HG02763 (cell line): ENCODE results near the gene UBALD1.

Experiments used
- ATAC-seq: cut with Tn5 transposase; IDR thresholded peaks from one replicate; pipeline ENCODE4 v1.9.1; 2021; ENCODE audit warnings: mild to moderate bottlenecking, moderate library complexity; ENCODE audit not compliant: unreplicated experiment

UBALD1 gene

DNA sequence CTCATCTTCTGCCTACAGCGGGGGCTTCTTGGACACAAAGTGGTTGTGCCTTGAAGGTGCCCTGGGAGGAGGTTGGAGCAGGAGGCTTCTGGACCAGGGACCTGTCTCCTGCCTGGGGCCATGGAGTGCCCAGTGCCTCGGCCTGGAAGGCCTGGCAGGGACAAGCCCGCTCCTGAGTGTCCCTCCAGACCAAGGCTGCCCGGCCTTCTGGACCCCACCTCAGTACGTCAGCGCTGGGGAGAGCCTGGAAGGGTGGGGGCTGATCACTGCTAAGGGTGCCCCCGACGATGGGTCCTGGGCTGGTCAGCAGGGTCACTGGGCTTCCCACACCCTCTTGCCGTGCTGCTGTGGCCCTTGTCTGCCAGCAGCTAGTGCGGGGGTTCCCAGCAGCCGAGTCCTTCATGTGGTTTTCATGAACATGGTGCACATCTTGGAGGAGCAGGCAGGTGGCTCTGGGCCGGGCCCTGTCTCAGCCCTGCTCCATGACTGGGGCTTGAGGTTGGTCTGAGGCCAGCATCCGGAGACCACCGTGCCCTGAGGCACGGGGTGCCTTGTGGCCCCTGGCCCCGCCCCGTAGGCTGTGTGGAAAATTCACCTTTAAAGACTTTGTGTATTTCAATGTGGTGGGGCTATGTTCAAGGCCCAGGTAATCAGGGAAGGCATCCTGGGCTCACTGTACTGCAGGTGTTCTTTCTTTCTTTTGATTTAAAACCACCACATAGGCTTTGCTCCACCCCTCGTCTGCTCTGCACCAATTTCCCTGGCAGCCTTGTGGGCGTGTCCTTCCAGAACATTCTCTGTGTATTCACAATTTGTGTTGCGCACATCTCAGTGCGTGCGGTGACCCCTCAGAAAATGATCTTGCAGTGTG, 32.3 kb upstream of the UBALD1 start:
- ATAC-seq = no peak

DNA sequence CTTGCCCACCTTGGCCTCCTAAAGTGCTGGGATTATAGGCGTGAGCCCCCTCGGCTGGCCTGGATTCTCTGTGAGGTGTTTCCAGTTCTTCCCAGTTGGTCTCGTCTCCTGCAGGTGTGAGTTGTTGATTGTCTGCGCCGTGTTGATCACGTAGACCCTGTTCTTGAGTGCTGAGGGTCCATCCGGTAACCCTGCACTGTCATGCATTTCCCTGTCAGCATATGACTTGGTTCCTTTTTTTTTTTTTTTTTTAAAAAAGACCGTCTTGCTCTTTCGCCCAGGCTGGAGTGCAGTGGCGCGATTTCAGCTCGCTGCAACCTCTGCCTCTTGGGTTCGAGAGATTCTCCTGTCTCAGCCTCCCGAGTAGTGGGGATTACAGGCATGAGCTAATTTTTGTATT, 27.2 kb upstream of the UBALD1 start:
- ATAC-seq = no peak

DNA sequence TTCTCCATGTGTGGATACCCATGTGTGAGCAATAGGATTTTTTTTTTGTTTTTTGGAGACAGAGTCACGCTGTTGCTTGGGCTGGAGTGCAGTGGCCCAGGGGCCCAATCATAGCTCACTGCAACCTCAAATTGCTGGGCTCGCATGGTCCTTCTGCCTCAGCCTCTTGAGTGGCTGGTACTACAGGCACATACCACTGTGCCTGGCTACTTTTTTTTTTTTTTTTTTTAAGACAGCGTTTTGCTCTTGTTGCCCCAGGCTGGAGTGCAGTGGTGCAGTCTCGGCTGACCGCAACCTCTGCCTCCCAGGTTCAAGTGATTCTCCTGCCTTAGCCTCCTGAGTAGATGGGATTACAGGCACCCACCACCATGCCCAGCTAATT, 26.6 kb upstream of the UBALD1 start:
- no peak for ATAC-seq

DNA sequence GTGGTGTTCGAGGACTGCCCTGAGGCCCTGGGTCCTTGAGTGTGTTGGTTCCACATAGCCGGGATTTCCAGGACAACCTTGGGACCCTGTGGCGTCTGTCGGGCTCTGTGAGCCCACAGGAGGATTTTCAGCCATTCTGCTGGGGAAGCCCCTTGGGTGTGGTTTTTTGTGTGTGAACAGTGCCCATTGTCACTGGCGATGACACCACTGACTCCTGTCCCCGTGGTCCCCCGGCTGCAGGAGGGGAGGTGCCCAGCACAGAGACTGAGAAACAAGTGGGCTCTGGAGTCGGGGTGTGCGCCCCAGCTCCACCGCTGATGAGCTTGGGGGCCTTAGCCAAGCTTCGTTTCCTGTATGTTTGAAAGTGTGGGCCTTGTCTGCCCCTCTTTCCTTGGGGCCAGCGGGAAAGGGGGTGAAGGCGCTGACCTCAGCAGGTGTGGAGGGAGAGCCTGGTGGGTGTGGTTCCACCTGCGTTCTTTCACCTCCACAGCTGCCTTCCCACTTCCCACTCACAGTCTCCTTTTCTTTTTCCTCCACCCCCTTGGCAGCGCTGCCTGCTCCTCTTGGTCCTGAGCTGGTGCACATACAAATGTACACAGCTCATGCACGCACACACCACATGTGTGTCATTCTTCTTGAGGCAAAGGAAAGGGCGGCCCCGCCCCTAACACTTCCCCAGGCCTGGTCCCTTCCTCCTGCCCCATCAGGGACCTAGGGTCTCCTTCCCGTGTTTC, 26.1 kb upstream of the UBALD1 start:
- no peak for ATAC-seq

DNA sequence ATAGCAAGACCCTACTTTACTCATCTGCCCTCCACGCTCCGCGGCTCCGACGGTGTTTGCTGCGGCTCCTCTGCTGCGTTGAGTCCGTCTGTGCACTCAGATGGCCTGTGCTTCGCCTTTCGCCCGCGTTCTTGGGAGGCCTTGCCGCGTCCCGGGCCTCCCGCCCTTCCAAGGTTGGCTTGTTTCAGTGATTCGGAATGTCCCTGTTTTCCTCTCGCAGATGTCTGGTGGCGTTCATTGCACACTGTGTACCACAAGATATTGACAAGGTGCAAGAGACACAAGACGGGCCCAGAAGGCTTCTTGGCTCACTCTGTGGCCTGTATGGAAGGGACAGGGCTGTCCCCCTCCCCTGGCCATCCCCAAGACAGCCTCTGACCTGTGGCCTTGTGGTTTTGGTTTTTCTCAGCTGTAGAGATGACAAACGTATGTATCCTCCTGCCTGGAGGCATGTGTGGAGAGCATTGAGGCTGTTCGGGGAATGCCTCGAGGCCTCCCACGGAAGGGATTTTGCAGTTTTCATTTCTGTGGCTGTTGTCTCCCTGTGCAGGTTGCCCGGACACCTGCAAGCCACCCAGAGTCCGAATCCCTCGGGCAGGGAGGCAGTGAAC, 25.3 kb upstream of the UBALD1 start:
- ATAC-seq = no peak

DNA sequence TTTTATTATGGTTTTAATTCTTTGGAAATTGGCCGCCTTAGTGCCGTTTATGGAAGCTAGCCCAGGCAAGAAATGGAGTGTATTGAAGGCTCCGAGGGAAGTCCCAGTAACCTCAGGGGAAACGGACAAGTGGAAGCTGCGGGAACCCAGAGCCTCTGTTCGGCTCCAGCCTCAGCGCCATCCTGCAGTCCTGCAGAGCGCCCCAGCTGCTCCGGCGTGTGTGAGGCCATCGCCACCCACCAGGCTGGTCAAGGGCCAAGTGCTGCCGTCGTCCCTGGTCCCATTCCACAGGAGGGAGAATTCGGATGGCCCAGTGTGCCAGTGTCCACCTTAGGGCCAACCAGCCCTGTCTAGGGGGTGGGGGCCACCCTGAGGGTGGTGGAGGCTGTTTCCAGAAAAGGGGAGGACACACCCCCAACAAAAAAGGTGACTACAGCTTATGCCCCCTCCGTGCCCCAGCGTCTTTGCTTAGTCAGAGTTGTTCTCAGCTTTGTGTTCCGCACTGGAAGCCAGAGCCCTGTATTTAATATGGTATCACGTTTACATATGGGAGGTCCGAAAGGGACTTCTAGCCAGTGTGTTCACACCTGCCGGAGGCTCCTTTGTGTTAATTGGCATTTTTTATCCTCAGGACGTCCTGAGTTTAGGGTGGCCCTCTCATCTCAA, 22.9 kb upstream of the UBALD1 start:
- ATAC-seq = no peak

DNA sequence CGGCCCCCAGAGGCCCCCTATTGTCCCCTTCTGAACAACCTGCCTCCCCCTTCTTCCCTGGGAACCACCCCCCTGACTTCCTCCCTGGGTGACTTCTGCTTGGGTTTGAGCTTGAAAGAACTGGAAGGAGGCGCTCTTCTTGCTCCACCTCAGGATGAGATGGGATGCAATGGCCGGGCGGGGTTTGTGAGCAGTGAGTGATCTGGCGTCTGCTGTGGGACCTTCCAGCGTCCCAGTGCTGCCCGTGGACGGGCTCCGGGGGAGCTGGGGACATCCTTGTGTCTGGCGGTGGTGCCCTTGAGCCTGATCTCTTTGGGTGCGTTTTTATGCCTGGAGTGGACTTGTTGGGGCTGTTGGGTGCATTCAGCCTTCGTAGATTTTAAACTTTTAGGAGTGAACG, 21.5 kb upstream of the UBALD1 start:
- no peak for ATAC-seq

DNA sequence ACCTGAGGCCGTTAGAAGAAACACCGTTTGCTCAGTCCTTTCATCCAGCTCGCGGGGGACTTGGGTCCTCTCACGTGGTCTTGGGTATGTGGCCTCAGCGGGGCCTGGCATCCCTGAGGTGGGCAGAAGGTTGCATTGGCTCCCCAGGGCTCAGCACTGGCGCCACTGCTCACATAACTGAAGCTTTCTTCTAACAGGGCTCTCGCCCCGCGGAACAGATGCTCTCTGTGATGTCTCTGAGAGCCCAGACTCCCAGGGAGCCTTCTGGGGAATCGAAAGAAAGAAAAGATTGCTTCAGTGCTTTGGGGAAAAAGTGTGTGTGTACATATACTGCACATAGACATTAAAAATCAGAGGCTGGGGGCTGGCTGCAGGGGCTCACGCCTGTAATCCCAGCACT, 20.1 kb upstream of the UBALD1 start:
- ATAC-seq = no peak

DNA sequence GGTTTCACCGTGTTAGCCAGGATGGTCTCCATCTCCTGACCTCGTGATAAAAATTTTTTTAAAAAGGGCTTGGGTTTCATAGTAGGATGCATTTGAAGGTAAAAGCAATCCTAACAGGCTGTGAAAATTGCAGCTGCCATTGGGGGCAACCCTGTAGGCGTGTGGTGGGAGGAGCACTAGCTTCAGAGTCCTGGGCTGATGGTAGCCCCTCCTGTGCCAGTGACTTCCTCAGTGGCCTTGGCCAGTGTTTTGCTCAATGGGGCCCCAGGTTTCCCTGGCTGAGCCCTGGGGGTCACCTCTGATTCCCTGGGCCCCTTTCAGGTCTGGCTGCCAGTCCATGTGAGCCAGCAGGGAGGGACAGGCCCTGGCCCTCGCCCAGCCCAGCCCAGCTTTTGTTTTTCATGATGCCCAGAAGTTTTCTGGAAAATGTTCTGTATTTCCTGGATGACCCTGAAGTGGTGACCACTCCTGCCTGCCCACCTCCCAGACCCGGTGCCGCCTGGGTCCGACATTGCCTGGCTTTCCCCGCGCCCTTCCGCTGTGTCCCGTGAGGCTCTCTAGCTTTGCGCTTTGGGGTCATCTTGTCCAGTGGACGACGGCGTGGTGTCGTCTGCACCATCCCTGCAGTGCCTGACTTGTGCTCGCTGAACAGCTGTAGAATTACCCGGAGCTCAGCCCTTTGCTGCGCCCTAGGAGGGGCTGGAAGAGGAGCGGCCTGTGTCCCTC, 19.4 kb upstream of the UBALD1 start:
- ATAC-seq = no peak

DNA sequence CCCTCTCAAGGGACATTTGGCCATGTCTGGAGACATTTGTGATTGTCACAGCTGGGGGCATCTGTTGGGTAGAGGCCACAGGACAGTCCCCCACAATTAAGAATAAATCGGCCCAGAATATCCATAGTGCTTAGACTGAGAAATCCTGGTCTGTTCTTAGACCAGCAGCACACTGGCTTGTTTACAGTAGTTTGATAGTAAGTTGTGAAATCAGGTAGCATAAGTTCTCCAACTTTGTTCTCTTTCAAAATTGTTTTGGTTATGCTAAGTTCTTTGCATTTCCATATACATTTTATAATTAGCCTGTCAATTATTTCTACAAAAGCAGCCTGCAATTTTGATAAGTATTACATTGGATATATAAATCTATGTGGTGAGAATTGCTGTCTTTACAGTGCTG, 16.8 kb upstream of the UBALD1 start:
- ATAC-seq = no peak

DNA sequence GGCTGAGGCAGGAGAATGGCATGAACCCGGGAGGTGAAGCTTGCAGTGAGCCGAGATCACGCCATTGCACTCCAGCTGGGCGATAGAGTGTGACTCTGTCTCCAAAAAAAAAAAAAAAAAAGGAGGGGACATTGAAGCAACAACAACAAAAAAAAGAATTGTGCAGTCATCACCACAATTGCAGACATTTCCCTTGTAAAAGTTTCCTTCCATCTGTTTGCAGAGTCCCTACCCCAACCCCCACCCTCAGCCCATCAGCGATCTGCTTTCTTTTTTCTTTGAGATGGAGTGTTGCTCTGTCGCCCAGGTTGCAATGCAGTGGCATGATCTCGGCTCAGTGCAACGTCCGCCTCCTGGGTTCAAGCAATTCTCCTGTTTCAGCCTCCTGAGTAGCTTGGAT, 13.6 kb upstream of the UBALD1 start:
- ATAC-seq = no peak

DNA sequence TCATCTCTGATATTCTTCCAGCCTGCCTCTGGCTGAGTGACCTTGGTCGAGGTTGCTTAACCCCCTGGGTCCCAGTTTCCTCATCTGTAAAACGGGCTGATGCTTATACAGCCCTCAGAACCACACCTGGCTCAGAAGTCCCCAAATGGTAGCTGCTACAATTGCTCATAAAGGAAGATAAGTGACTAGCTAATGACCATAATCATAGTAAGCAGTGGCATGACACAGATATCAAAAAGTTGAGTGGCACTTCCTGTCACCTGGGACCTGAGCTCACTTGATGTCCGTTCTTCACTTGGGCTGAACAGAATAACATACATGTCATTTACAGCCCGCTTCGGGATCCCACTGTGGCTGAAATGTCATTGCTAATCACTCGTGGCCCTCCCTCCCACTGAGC, 11.7 kb upstream of the UBALD1 start:
- ATAC-seq = no peak

DNA sequence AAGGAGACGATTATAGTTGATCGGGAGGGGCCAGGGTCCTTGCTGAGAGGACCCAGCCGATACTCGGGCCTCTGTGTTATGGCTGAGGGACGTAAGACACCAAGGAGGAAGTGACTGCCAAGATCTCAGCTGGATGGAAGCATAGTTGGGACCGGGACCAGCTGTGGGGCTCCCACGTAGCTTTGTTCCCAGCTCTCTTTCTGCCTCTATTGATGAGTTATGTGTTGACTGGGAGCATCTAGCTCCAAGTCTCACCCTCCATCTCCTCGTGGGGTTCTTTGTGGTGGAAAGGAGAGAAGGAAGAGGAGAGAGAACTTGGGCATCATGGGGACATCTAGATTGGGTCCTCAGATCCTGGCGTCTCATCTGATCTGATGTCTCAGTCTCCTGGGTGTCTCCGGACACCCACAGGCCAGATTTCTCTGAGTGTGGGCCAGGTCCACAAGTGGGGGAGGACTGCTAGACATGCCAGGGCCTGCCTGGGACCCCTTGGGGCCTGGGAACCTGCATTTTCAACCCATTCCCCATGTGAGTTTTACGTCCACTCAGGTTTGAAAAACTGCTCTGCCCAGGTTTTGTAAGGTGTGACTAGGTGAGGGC, 11.0 kb upstream of the UBALD1 start:
- no peak for ATAC-seq

DNA sequence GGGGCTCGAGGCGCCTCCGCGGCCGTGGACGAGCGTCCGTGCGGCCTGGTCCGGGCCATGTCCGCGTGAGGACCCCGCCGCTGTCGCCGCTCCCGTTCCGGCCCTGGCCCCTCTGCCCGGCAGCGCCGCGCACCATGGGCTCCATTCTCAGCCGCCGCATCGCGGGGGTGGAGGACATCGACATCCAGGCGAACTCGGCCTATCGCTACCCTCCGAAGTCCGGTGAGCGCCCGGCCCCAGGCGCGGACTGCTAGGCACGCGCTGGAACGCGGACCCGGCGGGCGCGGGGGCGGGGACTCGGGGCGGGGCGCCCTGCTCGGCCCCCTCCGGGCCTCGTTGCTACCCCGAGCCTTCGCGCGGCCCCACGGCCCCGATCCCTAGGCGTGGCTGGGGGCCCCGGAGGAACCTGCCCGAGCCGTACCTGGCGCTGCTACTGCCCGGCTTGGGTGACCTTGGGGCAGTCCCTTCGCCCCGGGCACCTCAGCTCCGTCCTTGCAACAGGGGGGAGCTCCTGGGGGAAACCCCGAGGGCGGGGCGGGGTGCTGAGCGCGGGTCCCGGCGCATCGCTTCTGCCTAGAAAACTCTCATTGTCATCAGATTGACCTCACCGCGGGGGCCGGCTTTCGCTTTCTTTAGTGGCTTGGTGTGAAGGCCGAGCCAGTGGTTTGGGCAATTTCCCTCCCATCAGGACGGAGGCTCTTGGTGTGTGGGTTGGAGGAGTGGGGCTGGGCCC, 10.3 kb upstream of the UBALD1 start:
- peak; percentile 49 for ATAC-seq

DNA sequence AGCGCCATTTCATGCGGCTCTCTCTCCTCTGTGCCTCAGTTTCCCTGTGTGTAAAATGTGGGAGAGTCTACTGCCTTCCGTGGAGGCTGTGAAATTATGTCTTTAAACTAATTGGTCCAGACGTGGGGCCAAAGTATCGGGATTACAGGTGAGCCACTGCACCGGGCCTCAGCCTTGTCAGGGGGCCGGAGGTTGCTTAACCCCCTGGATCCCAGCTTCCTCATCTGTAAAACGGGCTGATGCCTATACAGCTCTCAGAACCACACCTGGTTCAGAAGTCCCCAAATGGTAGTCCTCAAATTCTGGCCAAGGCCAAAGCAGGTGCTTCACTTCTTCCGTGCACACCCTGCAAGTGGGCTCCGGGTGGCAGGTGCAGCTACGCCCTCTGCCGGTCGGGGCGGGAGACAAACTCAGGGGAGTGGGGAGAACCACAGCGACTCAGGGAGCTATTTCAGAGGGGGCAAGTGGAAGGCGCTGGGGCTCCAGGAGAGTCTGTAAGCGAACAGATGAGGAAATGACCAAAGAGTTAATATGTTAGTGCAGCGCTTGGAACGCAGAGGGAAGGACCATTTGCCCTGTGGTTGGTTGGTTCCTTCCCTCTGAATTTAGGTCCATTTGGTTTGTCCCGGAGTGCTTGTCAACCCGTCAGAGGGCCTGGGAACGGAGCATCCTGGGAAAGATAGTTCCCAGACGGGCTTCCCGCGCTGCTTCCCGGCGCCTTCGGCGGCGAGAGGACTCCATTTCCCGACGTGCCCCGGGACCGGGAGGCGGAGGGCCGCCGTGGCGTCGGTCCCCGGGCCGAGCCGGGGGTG, 9.5 kb upstream of the UBALD1 start, which contains the start of gene MGRN1:
Gene MGRN1, plus strand, starts transcription at position 812 of the 812 bp plus-strand sequence. CDS start 135 bp downstream, outside the sequence.
- ATAC-seq = peak; percentile 72

DNA sequence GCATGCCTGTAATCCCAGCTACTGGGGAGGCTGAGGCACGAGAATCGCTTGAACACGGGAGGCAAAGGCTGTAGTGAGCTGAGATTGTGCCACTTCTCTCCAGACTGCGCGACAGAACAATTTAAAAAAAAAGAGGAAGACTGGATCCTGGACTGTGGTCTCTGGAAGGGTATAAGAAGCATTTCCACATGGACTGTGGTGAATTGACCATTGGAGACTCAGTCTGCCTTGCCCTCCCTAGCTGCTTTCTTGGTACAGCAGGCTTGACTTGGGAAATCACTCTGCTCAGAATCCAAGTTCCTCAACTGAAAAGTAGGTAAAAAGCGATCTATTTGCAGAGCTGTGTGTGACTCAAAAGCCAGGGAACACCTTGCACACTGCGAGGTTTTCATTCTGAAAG, 8.9 kb upstream of the UBALD1 start:
- ATAC-seq = no peak

DNA sequence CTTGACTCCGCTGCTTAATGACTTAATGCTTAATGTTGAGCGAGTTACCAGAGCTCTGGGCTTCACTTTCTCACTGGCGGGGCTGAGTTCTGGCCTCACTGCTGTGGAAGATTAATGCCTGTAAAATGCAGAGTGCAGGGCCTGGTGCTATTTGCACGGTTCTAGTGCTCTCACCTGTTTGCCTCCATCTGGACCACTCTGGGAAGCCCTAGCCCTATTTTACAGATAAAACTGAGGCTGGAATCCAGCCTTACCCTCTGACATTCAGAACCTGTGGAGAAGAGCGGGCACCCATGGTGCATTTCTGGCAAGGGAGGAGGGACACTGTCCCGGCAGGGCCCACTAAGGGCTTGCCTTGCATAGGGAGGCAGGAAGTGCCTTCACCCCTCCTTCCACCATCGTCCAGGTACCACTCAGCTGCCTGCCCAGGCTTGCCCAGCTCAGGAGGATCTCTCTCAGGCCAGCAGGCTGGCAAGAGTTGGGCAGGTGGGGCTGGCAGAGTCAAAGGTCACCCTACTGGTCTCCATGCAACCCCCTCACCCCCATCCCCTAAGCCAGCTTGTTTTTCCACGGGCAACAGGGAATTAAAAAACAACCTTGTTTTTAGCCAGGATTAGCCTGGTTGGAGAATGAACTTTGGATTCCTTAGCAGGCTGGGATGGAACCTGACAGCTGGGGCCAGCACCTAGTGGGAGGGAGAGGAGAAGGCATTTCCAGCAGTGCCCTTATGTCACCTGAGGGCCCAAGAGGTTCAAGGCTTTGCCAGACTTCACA, 4.1 kb upstream of the UBALD1 start:
- ATAC-seq = no peak

DNA sequence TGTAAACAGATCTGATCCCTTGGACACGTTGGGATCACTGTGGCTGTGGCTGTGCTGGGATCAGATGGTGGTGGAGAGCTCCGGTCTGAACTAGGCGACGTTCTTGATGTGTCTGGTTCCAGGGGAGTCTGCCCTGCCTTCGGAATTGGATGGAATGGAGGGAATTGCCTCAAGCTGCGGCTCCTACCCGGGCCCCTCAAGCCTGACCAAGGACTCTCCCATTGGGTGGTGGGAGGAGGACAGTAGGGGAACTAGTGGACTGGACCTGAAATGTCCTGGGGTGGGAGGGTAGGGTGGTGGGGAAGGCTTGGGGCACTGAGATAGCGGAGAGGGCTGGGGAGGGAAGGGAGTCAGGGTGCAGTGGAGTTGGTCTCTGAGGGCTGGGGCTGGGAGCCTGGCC, 3.2 kb upstream of the UBALD1 start:
- ATAC-seq = no peak
